Stomach (tissue), 9 donors: ENCODE measurements around the gene SUPT3H. TPM values are rescaled to one million over a fixed set of nuclear protein-coding genes. Genes with fewer than 3 reads are reported as not detected.

Experiments
- DNase-seq, 2 donors: peaks; one replicate each; pipeline versions ENCODE4 v3.0.0 to v3.0.0-alpha.2; 2013 to 2019
- H3K27ac ChIP-seq, 5 donors: fragments of 200-600 bp in 4 of 5; sonication (generic) in 4 of 5; one replicate each; pipeline ENCODE4 v1.5.1; 2013 to 2019; ENCODE audit warnings: mild to moderate bottlenecking in 1 of 5, moderate library complexity in 1 of 5
- H3K27me3 ChIP-seq, 3 donors: fragments of 200-600 bp; sonication (generic); one replicate each; pipeline ENCODE4 v1.5.1; 2017 to 2019; ENCODE audit warnings: mixed run types in 1 of 3
- H3K36me3 ChIP-seq, 4 donors: fragments of 200-600 bp; sonication (generic); 1 replicate in 3 of 4; 2 replicates in 1 of 4; pipeline ENCODE4 v1.5.1; 2016 to 2019
- H3K4me1 ChIP-seq, 4 donors: fragments of 200-600 bp; sonication (generic); one replicate each; pipeline ENCODE4 v1.5.1; 2016 to 2019
- H3K4me3 ChIP-seq, 4 donors: fragments of 200-600 bp; sonication (generic) in 3 of 4; one replicate each; pipeline ENCODE4 v1.5.1; 2016 to 2019; ENCODE audit warnings: mild to moderate bottlenecking in 1 of 4
- H3K9me3 ChIP-seq, 4 donors: fragments of 200-600 bp; sonication (generic); one replicate each; pipeline ENCODE4 v1.5.1; 2016 to 2019
- CTCF ChIP-seq, 7 experiments: fragments of 450-650 bp in 4 of 7; fragments of 200-600 bp in 3 of 7; sonication (generic) in 3 of 7; IDR thresholded peaks; one replicate each; pipeline ENCODE4 v1.5.1; 2016 to 2019; ENCODE audit warnings: antibody characterized with exemption in 7 of 7, control low read depth in 2 of 7, mild to moderate bottlenecking in 1 of 7
- EP300 ChIP-seq: sonication (generic); formaldehyde crosslinking; IDR thresholded peaks from one replicate; pipeline ENCODE4 v1.6.1; 2017; ENCODE audit warnings: antibody characterized with exemption
- POLR2A ChIP-seq, 4 donors: fragments of 450-650 bp; IDR thresholded peaks; one replicate each; pipeline ENCODE4 v1.6.1; 2016; ENCODE audit warnings: antibody characterized with exemption in 4 of 4, control low read depth in 2 of 4, mild to moderate bottlenecking in 1 of 4, moderate library complexity in 1 of 4
- POLR2AphosphoS5 ChIP-seq, 3 donors: sonication (generic); formaldehyde crosslinking; IDR thresholded peaks; one replicate each; pipeline ENCODE4 v1.6.1; 2016; ENCODE audit warnings: antibody characterized with exemption in 3 of 3
- WGBS, 5 donors: extraction: QIAGEN DNeasy Blood & Tissue Kit in 3 of 5; methylation state at CpG; one replicate each; pipeline versions ENCODE4 v1.1.5 to v1.1.7; 2013 to 2018; 5-methylcytosine and 5-hydroxymethylcytosine counted together
- intact Hi-C: fragments of 100-400 bp; cut with DNase I; formaldehyde crosslinking; loops from one replicate; pipeline ENCODE4 v1.15.1; 2023; ENCODE audit warnings: low total_unique reads
- polyA plus RNA-seq, 3 donors: library from polyadenylated mRNA; stranded (reverse); fragments of 200-250 nt; gene quantifications; one replicate each; pipeline ENCODE4 v1.2.3, GENCODE V29; 2013
- total RNA-seq, 5 donors: library from RNA; depleted of rRNA; stranded (reverse); fragments of >200 nt; gene quantifications; one replicate each; pipeline versions ENCODE4 v1.1.0 to v1.2.3, GENCODE V29; 2014 to 2016
- donor health status: healthy with polysubstance abuse.
- donor health status: Bipolar disorder and iron deficiency.
- donor health status: healthy.

Gene SUPT3H
- total and polyA plus RNA-seq, 8 donors = 0.29 to 16.2 (median 4.0) TPM; not detected in 1

- H3K27me3 ChIP-seq = no peaks in the 10 kb centered on the region
- no peaks in the 10 kb centered on the region for H3K36me3 ChIP-seq
- H3K4me1 ChIP-seq = no peaks in the 10 kb centered on the region
- intact Hi-C loops = no loop called here
- 97 to 100% (median 97%) methylated on average over 2 of the region's 2 CpGs for WGBS, 5 donors
- peaks cover 11 to 28% (median 23%) of the 10 kb centered on the region in 4 donors for H3K9me3 ChIP-seq
- no peak overlapping the region for H3K27ac ChIP-seq
- no peak overlapping the region for H3K4me3 ChIP-seq
- TF ChIP-seq POLR2AphosphoS5 (IDR thresholded peaks at IDR 0.05) (no peak), CTCF (IDR thresholded peaks at IDR 0.05) (no peak), EP300 (no peak), POLR2A (IDR thresholded peaks at IDR 0.05) (no peak)
- DNase-seq = no peak
Measured at GRCh38 chr6:45231660-45232059, 146.1 kb downstream of the SUPT3H start.

- intact Hi-C loops = no loop called here
- H3K36me3 ChIP-seq = no peaks in the 10 kb centered on the region
- WGBS, 5 donors = 88 to 99% (median 96%) methylated on average over 1 of the region's 1 CpG
- H3K4me3 ChIP-seq = no peak overlapping the region
- no peaks in the 10 kb centered on the region for H3K4me1 ChIP-seq
- DNase-seq = no peak
- H3K27ac ChIP-seq = no peak overlapping the region
- no peaks in the 10 kb centered on the region for H3K27me3 ChIP-seq
- TF ChIP-seq POLR2AphosphoS5 (IDR thresholded peaks at IDR 0.05) (no peak), CTCF (IDR thresholded peaks at IDR 0.05) (no peak), EP300 (no peak), POLR2A (IDR thresholded peaks at IDR 0.05) (no peak)
- peaks cover 11 to 28% (median 23%) of the 10 kb centered on the region in 4 donors for H3K9me3 ChIP-seq
Measured at GRCh38 chr6:45229416-45229815, 148.3 kb downstream of the SUPT3H start.

- Histone ChIP-seq H3K36me3 (no peaks in the 10 kb centered on the region), H3K27ac (no peak overlapping the region), H3K4me1 (no peaks in the 10 kb centered on the region), H3K4me3 (no peak overlapping the region), H3K9me3 (peaks cover 1 to 5% (median 3%) of the 10 kb centered on the region in 4 donors), H3K27me3 (no peaks in the 10 kb centered on the region)
- TF ChIP-seq CTCF (IDR thresholded peaks at IDR 0.05) (peak in 1 of 7 experiments; percentile 10), POLR2A (IDR thresholded peaks at IDR 0.05) (no peak)
- WGBS, 5 donors = 86 to 93% (median 87%) methylated on average over 2 of the region's 2 CpGs
- intact Hi-C loops = no loop called here
- DNase-seq = no peak
Measured at GRCh38 chr6:45226081-45226480, 151.7 kb downstream of the SUPT3H start.

- Histone ChIP-seq H3K9me3 (no peaks in the 10 kb centered on the region), H3K4me3 (no peak overlapping the region), H3K27me3 (no peaks in the 10 kb centered on the region), H3K4me1 (no peaks in the 10 kb centered on the region), H3K36me3 (no peaks in the 10 kb centered on the region), H3K27ac (no peak overlapping the region)
- DNase-seq = no peak
- 97 to 100% (median 98%) methylated on average over 1 of the region's 1 CpG for WGBS, 5 donors
- no peak for TF ChIP-seq POLR2A (IDR thresholded peaks at IDR 0.05)
- TF ChIP-seq POLR2AphosphoS5 (IDR thresholded peaks at IDR 0.05) = no peak
- no peak for TF ChIP-seq CTCF (IDR thresholded peaks at IDR 0.05)
- TF ChIP-seq EP300 = no peak
- intact Hi-C loops = no loop called here
Measured at GRCh38 chr6:45222380-45222779, 155.4 kb downstream of the SUPT3H start.
